SK-N-MC (cell line): ENCODE results near the gene NINJ1.

Experiments used
- DNase-seq: peaks from one replicate; pipeline ENCODE4 v3.0.0-alpha.2; 2011; ENCODE audit warnings: low read depth, low spot score
- H3K27ac ChIP-seq: fragments of 200-600 bp; sonication (generic); 2 replicates; pipeline ENCODE4 v1.5.1; 2016; ENCODE audit warnings: mixed run types
- H3K36me3 ChIP-seq: fragments of 200-600 bp; sonication (generic); 2 replicates; pipeline ENCODE4 v1.6.1; 2017; ENCODE audit warnings: antibody characterized with exemption, low read length, mixed read lengths; ENCODE audit not compliant: insufficient read depth
- H3K4me3 ChIP-seq: fragments of 200-600 bp; sonication (generic); 2 replicates; pipeline ENCODE4 v1.5.1; 2016
- H3K9ac ChIP-seq: fragments of 200-600 bp; sonication (generic); 2 replicates; pipeline ENCODE4 v1.8.0; 2017; ENCODE audit warnings: mixed run types, mixed read lengths; ENCODE audit not compliant: insufficient read length
- H3K9me3 ChIP-seq: fragments of 200-600 bp; sonication (generic); 2 replicates; pipeline ENCODE4 v1.6.1; 2017; ENCODE audit warnings: low read depth, mild to moderate bottlenecking, antibody characterized with exemption, low read length, moderate library complexity, mixed read lengths
- EZH2 ChIP-seq: fragments of 200-600 bp; sonication (generic); IDR thresholded peaks from one replicate; pipeline ENCODE4 v1.6.1; 2017; ENCODE audit warnings: antibody characterized with exemption
- FOXP2 ChIP-seq: optimal IDR thresholded peaks from 2 replicates; pipeline ENCODE3; 2011; ENCODE audit warnings: mild to moderate bottlenecking, moderate library complexity; ENCODE audit not compliant: insufficient read depth; ENCODE audit errors: extremely low read length, control extremely low read depth
- POLR2AphosphoS5 ChIP-seq: IDR thresholded peaks from 2 replicates; pipeline ENCODE4 v1.6.1; 2012; ENCODE audit warnings: mild to moderate bottlenecking, low read depth, low read length, borderline replicate concordance

NINJ1 gene, protein sequence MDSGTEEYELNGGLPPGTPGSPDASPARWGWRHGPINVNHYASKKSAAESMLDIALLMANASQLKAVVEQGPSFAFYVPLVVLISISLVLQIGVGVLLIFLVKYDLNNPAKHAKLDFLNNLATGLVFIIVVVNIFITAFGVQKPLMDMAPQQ

DNA sequence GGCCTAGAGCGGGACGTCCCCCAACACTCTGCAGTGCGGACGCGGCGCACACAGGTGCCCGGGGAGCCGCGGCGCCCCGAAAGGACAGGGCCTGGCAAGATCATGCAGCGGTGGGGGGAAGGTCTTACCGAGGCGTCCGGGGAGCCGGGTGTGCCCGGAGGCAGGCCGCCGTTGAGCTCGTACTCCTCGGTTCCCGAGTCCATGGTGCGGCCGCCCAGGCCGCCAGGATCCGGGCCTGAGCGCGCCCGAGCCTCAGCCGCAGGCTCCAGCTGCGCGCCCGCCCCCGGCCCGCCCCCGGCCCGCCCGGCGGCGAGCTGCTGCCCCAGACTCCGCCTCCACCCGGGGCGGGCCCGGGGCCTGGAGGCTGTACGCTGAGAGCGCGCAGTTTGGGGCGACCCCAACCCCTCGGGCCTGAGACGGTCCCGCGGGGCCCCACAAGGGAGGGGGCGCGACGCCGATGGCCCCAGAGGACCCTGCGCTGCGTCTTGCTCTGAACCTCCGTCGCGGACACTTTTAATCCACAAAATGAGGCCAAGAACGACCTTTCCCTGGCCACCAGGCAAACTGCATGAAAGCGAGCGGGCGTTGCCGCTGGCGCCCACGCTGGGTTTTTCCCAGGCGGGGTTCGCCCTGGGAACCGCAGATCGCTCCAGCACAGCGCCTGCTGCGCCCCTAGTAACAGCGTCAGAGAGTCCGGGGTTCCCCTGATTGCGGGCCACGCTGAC is at the start of gene NINJ1:
NINJ1 (minus strand) TSS at position 237 of the 725 bp plus-strand sequence; CDS start at position 203, 34 bp downstream.
- DNase-seq = no peak
- H3K9me3 ChIP-seq = no peaks in the 10 kb centered on the region

DNA sequence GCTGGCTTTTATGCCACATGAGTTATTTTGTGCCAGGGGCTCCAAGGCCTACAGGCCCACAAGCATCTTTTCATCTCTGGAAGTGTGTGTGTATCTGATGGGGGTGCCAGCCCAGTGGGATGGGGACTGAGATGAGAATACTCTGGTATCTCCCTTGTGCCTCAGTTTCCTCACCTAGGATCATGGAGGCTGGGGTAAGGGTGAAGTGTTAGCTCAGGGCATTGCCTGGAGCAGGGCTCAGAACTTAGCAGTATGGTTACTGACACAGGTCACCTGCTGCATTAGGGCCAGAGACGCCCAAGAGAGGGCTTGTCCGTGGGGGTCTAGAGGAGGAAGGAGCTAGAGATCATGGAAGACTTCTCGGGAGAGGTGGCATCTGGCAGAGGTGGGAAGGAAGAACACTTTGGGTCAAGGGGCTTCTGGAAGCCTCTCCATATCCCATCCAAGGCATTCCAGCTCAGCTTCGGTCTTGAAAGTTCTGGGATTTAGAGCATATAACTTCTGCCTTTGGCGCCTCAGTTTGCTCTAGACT is 49.1 kb upstream of the NINJ1 start:
- no peaks in the 10 kb centered on the region for H3K36me3 ChIP-seq
- TF ChIP-seq POLR2AphosphoS5 (no peak), EZH2 (no peak), FOXP2 (no peak)
- no peak for DNase-seq
- no peak overlapping the region for H3K9ac ChIP-seq
- H3K27ac ChIP-seq = no peak overlapping the region
- no peaks in the 10 kb centered on the region for H3K9me3 ChIP-seq
- peak overlapping the region; percentile 84 for H3K4me3 ChIP-seq

More for the DNA sequence above, at the start of gene NINJ1:
- no peak for TF ChIP-seq FOXP2
- TF ChIP-seq POLR2AphosphoS5 = peak; percentile 69
- Histone ChIP-seq H3K36me3 (no peaks in the 10 kb centered on the region), H3K27ac (no peak within 1 kb of the TSS), H3K4me3 (peak within 1 kb of the TSS; percentile 94), H3K9ac (peak within 1 kb of the TSS; percentile 85)

DNA sequence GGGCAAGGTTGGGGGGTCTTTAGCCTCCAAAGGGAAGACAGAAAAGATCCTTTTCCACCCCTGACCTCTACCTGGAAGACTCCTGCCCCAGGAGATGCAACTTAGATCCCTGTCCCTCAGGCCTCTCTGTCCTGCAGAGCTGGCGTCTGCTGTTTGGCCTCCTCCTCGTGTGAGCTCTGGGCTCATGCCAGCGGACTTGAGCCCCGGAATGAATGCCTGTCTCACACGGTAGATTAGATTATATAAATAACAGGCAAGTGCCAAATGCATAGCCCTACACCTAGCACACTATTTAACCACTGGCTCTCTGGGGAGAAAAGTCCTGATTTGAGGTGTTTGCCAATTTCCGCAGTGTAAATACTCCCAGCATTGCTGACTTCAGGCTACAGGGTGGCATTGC is 48.5 kb upstream of the NINJ1 start:
- Histone ChIP-seq H3K36me3 (no peaks in the 10 kb centered on the region), H3K9ac (no peak overlapping the region), H3K27ac (no peak overlapping the region), H3K4me3 (no peak overlapping the region), H3K9me3 (no peaks in the 10 kb centered on the region)
- no peak for DNase-seq
- TF ChIP-seq POLR2AphosphoS5 (no peak), FOXP2 (no peak), EZH2 (no peak)

DNA sequence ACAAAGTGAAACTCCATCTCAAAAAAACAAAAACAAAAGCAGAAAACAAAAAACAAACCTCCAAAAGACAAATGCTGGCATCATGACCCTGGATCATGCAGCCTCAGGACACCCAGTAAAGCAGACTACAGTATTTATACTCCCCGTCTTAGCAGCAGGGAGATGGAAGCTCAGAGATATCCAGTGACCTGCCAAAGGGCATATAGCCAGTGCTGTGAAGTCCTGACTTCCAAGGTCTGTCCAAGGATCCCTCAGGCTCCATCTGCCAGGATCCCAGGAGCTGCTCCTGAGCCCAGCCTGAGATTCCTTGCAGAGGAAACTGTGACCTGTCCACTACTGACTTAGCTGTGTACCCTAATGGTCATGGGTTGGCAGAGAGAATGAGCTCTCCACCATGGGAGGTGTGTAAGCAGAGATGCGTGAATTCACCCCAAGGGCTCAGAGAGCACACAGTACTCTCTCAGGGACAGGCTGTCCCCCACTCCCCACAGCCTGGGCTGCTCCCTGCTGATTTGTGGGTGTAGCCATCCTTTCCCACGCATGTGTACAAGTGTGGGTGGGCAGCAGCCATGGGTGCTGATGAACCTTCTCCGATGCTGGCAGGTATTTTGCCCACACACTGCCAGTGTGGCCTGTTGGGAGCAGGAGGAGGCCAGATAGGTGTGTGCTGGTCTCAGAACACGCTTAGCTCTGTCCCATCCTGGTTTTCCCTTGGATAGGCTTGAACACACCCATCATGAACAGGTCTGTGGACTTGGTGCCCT is 47.8 kb upstream of the NINJ1 start:
- DNase-seq = no peak
- TF ChIP-seq EZH2 (no peak), POLR2AphosphoS5 (no peak), FOXP2 (no peak)
- H3K27ac ChIP-seq = no peak overlapping the region
- no peak overlapping the region for H3K9ac ChIP-seq
- no peaks in the 10 kb centered on the region for H3K9me3 ChIP-seq
- H3K36me3 ChIP-seq = no peaks in the 10 kb centered on the region
- H3K4me3 ChIP-seq = no peak overlapping the region

DNA sequence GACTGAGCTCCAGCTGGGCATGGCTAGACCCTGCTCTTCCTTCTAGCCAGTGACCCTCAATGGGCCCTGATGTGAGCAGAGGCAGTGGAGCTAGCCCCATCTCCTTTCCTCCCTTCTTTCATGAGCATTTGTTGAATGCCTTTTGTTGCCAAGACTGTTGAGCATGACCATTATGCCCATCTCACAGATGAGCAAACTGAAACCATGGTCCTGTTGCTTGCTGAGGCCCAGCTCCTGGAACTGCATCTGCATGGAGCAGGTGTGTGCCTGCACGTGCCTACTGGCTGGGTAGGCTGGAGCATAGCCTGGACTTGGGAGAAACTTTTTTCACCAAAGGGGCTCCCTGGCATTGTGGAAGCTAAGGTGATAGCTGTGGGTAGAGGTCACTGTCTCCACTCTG is 46.9 kb upstream of the NINJ1 start:
- no peak for TF ChIP-seq POLR2AphosphoS5
- TF ChIP-seq EZH2 = no peak
- TF ChIP-seq FOXP2 = no peak
- no peaks in the 10 kb centered on the region for H3K9me3 ChIP-seq
- no peaks in the 10 kb centered on the region for H3K36me3 ChIP-seq
- H3K9ac ChIP-seq = no peak overlapping the region
- no peak overlapping the region for H3K4me3 ChIP-seq
- no peak for DNase-seq
- H3K27ac ChIP-seq = no peak overlapping the region

DNA sequence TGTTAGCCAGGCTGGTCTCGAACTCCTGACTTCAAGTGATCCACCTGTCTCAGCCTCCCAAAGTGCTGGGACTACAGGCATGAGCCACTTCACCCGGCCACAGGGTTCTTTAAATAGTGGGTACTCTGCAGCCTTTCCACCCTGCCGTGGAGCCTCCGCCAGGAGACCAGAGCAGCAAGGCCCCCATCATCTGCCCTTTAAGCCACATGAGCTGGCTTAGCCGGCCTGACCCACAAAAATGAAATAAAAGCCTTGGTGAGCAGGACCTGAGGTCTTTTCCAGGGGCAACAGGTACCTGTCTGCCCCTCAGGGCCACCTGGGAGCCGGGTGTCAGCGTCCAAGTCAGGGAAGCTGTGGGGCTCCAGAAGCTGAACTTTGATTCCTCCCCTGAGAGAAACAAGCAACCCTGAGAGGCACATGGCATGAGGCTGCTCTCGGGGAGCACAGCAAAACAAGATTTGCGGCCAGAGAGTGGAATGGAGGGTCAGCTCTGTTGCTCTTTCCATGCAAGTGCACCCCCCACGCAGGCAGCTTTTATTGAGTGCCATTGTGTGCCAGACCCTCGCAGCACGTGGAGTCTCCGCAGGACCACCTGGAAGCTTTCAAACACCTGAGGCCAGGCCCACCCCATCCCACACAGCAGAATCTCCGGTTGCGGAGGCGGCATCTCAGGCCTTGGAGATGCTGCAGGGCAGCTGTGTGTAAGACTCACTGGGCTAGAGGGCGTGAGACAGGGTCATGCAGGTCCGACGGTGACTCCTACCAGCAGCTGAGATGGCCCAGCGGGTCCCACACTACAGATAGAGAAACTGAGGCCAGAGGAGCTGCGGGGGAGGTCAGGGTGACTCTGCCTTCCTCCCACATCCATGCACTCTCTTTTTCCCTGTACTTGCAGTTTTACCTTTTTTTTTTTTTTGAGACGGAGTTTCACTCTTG is 45.1 kb upstream of the NINJ1 start:
- H3K4me3 ChIP-seq = no peak overlapping the region
- no peaks in the 10 kb centered on the region for H3K36me3 ChIP-seq
- DNase-seq = no peak
- TF ChIP-seq EZH2 = no peak
- TF ChIP-seq POLR2AphosphoS5 = no peak
- no peak for TF ChIP-seq FOXP2
- no peak overlapping the region for H3K9ac ChIP-seq
- H3K27ac ChIP-seq = no peak overlapping the region
- no peaks in the 10 kb centered on the region for H3K9me3 ChIP-seq

DNA sequence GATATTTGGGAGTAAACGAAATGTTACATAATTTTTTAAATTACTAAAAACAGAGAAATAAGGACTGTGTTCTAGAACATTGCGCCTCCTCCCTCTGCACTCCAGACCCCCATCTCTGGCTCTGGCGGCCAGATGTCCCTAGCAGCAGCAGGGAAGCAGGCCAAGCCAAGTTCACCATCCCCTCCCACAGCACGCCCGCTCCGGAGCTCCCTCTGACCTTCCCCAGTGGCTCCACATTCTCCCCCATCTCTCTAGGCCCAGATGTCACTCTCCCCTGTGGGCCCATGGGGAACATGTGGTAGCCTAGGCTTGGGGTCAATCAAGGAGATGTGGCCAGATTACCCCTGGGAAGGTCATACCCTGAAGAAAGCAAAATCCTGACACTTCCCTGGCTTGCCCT is 43.6 kb upstream of the NINJ1 start:
- no peak for TF ChIP-seq FOXP2
- TF ChIP-seq POLR2AphosphoS5 = no peak
- TF ChIP-seq EZH2 = no peak
- H3K36me3 ChIP-seq = no peaks in the 10 kb centered on the region
- DNase-seq = no peak

More for the DNA sequence above, 43.6 kb upstream of the NINJ1 start:
- no peak overlapping the region for H3K27ac ChIP-seq
- no peak overlapping the region for H3K9ac ChIP-seq
- H3K4me3 ChIP-seq = no peak overlapping the region
- no peaks in the 10 kb centered on the region for H3K9me3 ChIP-seq
